GM21576 (cell line): ENCODE measurements around the gene HSD17B10.
A peak's percentile ranks its signal among the peaks of the same experiment; 100 is the strongest.
"Not testable (repeated sequence)": the region's sequence is repeated elsewhere in the genome, so short reads cannot be mapped to it uniquely, and the experiment has no call there.

ENCODE experiments used
- ATAC-seq: cut with Tn5 transposase; IDR thresholded peaks from one replicate; pipeline ENCODE4 v1.9.1; 2021; ENCODE audit warnings: mild to moderate bottlenecking, moderate library complexity; ENCODE audit not compliant: unreplicated experiment

Gene HSD17B10

GRCh38 chrX:53433651-53434639 is at the start of gene HSD17B10:
Gene HSD17B10 (minus strand): TSS chrX:53434370. CDS start chrX:53434345, 25 bp downstream.
- ATAC-seq = peak; percentile 95

- ATAC-seq = no peak
Observed at GRCh38 chrX:53483416-53483815, 49.2 kb upstream of the HSD17B10 start.

- no peak for ATAC-seq
Observed at GRCh38 chrX:53481816-53482465, 47.8 kb upstream of the HSD17B10 start.

GRCh38 chrX:53481093-53481492 is 46.9 kb upstream of the HSD17B10 start:
- ATAC-seq = no peak

GRCh38 chrX:53479301-53479700 is 45.1 kb upstream of the HSD17B10 start:
- no peak for ATAC-seq

- no peak for ATAC-seq
Observed at GRCh38 chrX:53476371-53476770, 42.2 kb upstream of the HSD17B10 start.

- no peak for ATAC-seq
Observed at GRCh38 chrX:53474707-53475106, 40.5 kb upstream of the HSD17B10 start.

- ATAC-seq = no peak
Observed at GRCh38 chrX:53471346-53471745, 37.2 kb upstream of the HSD17B10 start.

- ATAC-seq = not testable (repeated sequence)
Observed at GRCh38 chrX:53468659-53469058, 34.5 kb upstream of the HSD17B10 start.

GRCh38 chrX:53458082-53458481 is 23.9 kb upstream of the HSD17B10 start:
- ATAC-seq = no peak

- ATAC-seq = no peak
Observed at GRCh38 chrX:53456254-53456653, 22.1 kb upstream of the HSD17B10 start.

GRCh38 chrX:53452812-53453211 is 18.6 kb upstream of the HSD17B10 start:
- ATAC-seq = no peak

- ATAC-seq = no peak
Observed at GRCh38 chrX:53449632-53450031, 15.5 kb upstream of the HSD17B10 start.

- no peak for ATAC-seq
Observed at GRCh38 chrX:53447441-53447840, 13.3 kb upstream of the HSD17B10 start.

GRCh38 chrX:53445977-53446376 is 11.8 kb upstream of the HSD17B10 start:
- no peak for ATAC-seq

GRCh38 chrX:53442322-53442631 is 8.1 kb upstream of the HSD17B10 start:
- ATAC-seq = no peak

- no peak for ATAC-seq
Observed at GRCh38 chrX:53441531-53442321, 7.6 kb upstream of the HSD17B10 start.

GRCh38 chrX:53440621-53441517 is 6.7 kb upstream of the HSD17B10 start:
- ATAC-seq = no peak

- ATAC-seq = no peak
Observed at GRCh38 chrX:53440101-53440500, 5.9 kb upstream of the HSD17B10 start.

GRCh38 chrX:53438832-53439230 is 4.7 kb upstream of the HSD17B10 start:
- ATAC-seq = no peak
